CD4-positive, alpha-beta T cell treated with Interleukin-6 at 100 ng/mL for 8 hours (primary cell): ENCODE measurements around the gene SART3.
"Not testable (repeated sequence)": the region's sequence is repeated elsewhere in the genome, so short reads cannot be mapped to it uniquely, and the experiment has no call there.

Source experiments
- DNase-seq: peaks from one replicate; pipeline ENCODE4 v3.0.0-alpha.2; 2020; ENCODE audit warnings: mixed read lengths, low spot score

The SART3 gene

GRCh38 chr12:108563136-108563803 lies 2.3 kb upstream of the SART3 start:
- peak; percentile 87 for DNase-seq

DNA sequence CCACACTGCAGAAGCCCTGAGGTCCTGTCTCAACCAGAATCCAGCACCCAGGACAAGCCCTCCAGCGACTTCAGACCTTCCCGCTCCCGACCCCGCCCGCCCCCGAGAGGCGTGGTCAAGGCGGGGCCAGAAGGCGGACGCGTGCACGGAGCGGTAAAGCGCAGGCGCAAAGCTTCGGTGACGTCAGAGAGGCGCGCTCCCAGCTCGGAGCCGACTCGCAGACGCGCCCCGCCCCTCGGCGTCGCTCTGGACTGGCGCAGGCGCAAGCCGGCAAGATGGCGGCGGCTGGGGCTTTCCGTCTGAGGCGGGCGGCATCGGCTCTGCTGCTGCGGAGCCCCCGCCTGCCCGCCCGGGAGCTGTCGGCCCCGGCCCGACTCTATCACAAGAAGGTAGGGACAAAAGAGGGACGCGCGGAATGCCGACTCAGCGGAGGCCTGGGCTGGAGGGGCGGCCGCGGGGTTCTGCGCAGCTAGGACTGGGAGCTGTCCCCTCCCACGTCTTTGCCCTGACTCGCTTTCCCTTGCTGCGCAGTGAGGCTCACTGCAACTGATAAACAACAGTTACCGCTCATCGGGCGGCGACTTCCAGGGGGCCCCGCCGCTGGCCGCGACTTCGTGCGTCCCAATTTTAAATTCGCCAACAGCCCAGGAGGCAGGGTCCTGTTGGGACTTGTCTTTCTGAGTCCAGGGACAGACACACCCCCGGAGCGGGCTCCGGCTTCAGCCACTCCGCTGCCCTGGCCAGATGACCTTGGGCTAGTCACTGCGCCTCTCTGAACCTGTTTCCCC lies 1.6 kb upstream of the SART3 start, which contains the start of gene ISCU:
Gene ISCU, plus strand, starts transcription at position 249 of the 788 bp plus-strand sequence. Its CDS starts 27 bp downstream, at position 276.
- DNase-seq = peak; percentile 98

DNA sequence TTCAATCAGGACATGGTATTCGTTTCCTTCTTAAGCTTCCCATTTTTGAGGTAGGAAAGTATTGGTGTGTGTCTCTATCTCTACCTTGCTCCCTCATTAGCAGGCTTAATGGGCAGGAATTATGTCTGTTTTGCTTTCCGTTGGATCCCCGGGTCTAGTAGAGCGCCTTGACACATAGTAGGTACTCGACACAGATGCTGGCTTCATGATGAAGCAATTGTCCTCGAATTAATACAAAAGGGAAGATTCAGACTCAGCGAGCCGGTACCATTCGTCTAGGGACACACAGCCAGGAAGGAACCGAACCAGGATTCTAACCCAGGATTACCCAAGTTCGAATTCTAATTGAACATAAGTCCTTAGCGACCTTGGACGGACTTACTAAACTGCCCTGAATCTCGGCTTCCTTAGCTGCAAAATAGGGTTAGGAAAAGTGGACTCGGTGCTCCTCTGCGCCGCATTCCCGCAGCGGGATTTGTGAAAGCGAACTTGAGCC lies 927 bp upstream of the SART3 start:
- no peak for DNase-seq

GRCh38 chr12:108560321-108560721 lies 652 bp downstream of the SART3 start:
- DNase-seq = no peak

GRCh38 chr12:108559748-108560147 lies 1.2 kb downstream of the SART3 start:
- DNase-seq = no peak

DNA sequence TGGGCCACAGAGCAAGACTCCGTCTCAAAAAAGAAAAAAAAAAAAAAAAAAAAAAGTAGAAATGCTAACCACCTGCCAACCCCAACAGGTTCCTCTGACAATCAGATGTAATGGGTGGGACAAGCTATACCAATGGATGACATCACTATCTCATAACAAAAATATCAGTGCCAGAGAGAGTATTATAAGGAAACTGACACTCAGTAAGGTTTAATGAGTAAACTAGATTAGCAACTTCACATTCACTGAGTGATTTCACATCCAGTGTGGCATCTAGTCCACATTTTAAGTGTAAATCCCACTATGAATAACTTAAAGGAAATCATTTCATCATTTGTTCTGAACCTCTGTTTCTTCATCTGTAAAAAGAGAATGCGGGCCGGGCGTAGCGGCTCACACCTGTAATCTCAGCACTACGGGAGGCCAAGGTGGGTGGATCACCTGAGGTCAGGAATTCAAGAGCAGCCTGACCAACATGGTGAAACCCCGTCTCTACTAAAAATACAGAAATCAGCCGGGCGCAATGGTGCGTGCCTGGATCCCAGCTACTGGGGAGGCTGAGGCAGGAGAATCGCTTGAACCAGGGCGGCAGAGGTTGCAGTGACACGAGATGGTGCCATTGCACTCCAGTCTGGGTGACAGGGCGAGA lies 1.8 kb downstream of the SART3 start:
- DNase-seq = no peak

DNA sequence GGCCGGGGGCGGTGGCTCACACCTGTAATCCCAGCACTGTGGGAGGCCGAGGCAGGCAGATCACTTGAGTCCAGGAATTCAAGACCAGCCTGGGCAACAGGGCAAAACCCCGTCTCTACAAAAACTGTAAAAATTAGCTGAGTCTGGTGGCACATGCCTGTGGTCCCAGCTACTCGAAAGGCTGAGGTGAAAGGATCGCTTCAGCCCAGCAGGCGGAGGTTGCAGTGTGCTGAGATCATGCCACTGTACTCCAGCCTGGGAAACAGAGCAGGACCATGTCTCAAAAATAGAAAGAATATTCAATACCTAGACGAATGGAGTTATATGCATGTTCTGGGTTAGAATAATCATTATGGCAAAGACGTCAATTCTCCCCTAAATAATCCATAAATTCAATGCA lies 5.6 kb downstream of the SART3 start:
- DNase-seq = not testable (repeated sequence)

- no peak for DNase-seq
Measured at GRCh38 chr12:108553799-108554198, 7.2 kb downstream of the SART3 start.

DNA sequence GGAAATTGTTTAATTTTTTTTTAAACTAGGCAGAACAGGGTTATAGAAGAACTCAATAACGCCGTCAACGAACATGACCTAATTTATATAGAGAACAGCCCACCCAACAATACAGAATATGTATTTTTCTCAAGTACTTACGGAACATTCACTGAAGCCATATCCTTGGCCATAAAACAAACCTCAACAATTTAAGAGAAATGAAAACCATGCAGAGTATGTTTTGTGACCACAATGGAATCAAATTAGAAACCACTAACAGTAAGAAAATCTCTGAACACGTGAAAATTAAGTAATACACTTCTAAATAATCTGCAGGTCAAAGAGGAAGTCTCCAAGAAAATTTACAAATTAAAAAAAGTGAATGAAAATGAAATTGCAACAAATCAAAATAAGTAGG lies 9.4 kb downstream of the SART3 start:
- no peak for DNase-seq

GRCh38 chr12:108548954-108549521 lies 11.9 kb downstream of the SART3 start:
- DNase-seq = no peak

DNA sequence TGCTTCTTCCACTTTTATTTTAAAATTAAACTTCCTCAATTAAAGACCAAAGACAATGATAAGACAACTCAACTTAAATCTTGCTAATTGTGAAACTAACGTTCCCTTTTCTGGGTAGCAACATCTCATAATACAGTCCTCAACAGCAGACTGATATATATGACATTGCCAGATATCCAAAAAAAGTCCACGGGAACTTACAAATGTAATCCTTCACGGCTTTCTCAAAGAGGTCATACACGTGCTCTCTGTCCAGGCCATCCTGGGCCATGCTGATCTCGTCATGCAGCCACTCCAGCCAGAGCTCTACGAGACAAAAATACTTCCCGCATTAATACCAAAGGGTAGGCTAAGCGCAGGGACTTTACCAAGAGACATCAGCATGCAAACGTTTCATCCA lies 13.3 kb downstream of the SART3 start:
- no peak for DNase-seq

DNA sequence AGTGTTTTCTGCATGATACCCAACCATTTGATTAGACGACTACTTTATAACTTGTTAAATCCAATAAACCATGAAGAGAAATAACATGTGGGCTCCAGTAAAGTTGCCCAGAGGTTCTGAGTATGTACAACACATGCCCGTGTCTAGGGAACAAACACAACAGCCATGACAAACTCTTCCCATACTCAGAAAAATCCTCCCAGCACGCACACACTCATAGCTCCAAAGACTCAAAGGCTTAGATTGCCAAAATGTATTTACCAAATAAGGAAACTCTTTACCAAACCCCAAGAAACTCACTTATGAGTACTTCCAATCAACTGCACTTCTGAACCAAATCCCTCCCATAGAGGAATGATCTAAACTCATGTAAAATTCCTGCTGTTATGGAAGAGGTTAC lies 17.3 kb downstream of the SART3 start:
- no peak for DNase-seq

DNA sequence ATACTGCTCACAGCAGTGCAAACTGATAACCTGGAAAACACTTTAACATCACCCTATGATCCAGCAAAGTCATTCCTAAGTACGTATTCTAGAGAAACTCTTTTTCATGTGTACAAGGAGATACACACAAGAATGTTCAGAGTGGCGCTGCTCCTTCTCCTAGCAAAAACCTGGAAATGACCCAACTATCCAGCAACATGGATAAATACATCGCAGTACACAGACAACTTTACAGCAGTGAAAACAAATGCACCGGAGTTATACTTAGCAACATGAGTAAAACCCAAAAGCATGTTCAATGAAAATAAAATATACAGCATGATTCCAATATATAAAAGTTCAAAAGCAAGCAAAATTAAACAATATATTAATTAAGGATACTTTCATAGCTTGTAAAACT lies 18.7 kb downstream of the SART3 start:
- no peak for DNase-seq

GRCh38 chr12:108538616-108539195 lies 22.3 kb downstream of the SART3 start:
- DNase-seq = no peak

DNA sequence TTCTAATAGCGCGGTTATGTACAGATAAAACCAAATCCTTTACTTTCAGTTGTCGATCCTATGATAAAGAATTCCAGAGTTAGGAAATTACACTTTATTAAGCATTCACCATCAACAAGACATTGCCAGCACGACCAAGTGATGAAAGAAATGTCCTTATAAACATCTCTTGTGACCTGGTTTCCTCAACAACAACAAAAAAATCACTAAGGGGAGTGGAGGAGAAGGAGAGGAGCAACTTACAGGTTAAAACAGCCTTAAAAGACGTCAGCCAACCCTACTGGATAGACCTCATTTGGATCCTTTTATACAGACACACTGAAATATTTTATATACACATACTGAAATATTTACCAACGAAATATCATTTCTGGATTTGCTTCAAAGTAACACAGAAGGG lies 22.8 kb downstream of the SART3 start:
- DNase-seq = no peak

GRCh38 chr12:108531929-108532848 lies 28.8 kb downstream of the SART3 start:
- DNase-seq = no peak

GRCh38 chr12:108530161-108530560 lies 30.8 kb downstream of the SART3 start:
- no peak for DNase-seq

- no peak for DNase-seq
Measured at GRCh38 chr12:108527166-108527496, 33.8 kb downstream of the SART3 start.

DNA sequence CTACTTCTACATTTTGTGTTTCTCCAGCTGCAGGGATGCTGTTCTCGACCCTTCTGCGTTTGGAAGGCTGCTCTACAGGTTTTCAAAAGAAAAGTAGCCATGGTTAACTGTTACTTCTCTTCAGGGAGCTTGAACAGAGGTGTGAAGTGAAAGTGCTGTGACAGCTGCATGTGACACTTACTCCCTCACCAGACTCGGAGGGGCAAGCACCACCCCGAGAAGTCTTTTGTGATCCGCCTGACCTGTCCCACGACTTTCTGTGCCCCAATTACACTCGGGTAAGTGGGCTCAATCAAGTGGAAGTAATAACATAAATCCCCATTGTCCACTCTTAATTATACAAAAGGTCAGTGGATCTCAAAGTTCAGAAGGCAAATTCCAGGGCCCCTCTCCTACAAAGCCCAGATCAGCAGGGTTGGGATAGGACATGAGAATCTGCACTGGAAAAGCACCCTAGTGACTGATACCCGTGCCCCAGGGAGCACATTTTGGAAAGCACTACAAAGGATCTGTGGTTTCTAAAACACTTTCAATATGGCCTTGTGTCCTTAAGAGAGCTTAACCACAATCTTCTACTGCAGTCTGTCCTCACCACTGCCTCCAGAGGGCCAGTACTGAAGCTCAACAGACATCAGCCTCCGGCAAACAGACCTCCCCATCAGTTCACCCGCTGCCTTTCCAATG lies 34.3 kb downstream of the SART3 start:
- DNase-seq = no peak

- no peak for DNase-seq
Measured at GRCh38 chr12:108525681-108526080, 35.3 kb downstream of the SART3 start.

DNA sequence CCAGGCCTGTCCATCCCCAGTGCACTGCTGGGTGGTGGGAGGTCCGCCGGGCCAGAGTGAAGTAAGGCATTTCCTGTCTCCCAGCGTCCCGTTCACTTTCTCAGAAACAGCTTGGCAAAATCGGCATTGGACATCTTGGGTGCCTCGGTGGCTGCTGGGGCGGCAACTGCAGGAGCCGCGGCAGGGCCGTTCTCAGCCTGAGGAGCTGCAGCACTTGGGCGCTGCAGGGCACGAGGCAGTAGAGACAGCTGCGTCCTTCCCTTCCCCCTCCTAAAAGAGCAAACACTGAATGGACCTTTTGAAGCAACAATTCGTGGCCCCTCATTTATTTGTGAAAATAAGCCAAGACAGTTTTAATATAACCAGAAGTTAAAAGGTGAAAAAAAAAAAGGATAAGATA lies 37.6 kb downstream of the SART3 start:
- DNase-seq = no peak
